H9 (cell line): Measurements from ENCODE around the gene PROSER3. TPM values are rescaled to one million over a fixed set of nuclear protein-coding genes. Genes with fewer than 3 reads are reported as not detected.

Source experiments
- DNase-seq: peaks from one replicate; pipeline ENCODE4 v3.0.0-alpha.2; 2017
- H2AFZ ChIP-seq: one replicate; pipeline ENCODE4 v1.6.1; 2013; ENCODE audit warnings: mild to moderate bottlenecking, low read length, control low read depth, moderate library complexity
- H2AK5ac ChIP-seq: 2 replicates; pipeline ENCODE4 v1.6.1; 2013; ENCODE audit warnings: low read length, control low read depth, mixed read lengths; ENCODE audit not compliant: insufficient read length
- H2BK120ac ChIP-seq: one replicate; pipeline ENCODE4 v1.6.1; 2013; ENCODE audit warnings: low read depth, mild to moderate bottlenecking, low read length, control low read depth, inconsistent platforms; ENCODE audit not compliant: poor library complexity, severe bottlenecking
- H2BK12ac ChIP-seq: 2 replicates; pipeline ENCODE4 v1.6.1; 2013; ENCODE audit warnings: low read length, control low read depth, mixed read lengths, low read depth; ENCODE audit not compliant: insufficient read length
- H2BK15ac ChIP-seq: 2 replicates; pipeline ENCODE4 v1.6.1; 2013; ENCODE audit warnings: low read depth, low read length, control low read depth
- H2BK20ac ChIP-seq: one replicate; pipeline ENCODE4 v1.6.1; 2013; ENCODE audit warnings: low read depth, mild to moderate bottlenecking, low read length, control low read depth, inconsistent platforms; ENCODE audit not compliant: poor library complexity, severe bottlenecking
- H2BK5ac ChIP-seq: 2 replicates; pipeline ENCODE4 v1.6.1; 2013; ENCODE audit warnings: low read length, control low read depth, mixed read lengths; ENCODE audit not compliant: insufficient read length
- H3K14ac ChIP-seq: 2 replicates; pipeline ENCODE4 v1.6.1; 2013; ENCODE audit warnings: low read length, control low read depth; ENCODE audit not compliant: insufficient read depth
- H3K18ac ChIP-seq: 2 replicates; pipeline ENCODE4 v1.6.1; 2013; ENCODE audit warnings: low read depth, mild to moderate bottlenecking, mixed read lengths, low read length, control low read depth; ENCODE audit not compliant: insufficient read length
- H3K23ac ChIP-seq: 2 replicates; pipeline ENCODE4 v1.6.1; 2013; ENCODE audit warnings: low read length, control low read depth, mixed read lengths, low read depth; ENCODE audit not compliant: insufficient read length
- H3K23me2 ChIP-seq: 2 replicates; pipeline ENCODE4 v1.6.1; 2013; ENCODE audit warnings: low read depth, mild to moderate bottlenecking, mixed read lengths, low read length, control low read depth; ENCODE audit not compliant: insufficient read length, poor library complexity, severe bottlenecking
- H3K27ac ChIP-seq: 2 replicates; pipeline ENCODE4 v1.5.1; 2013; ENCODE audit warnings: low read length, control low read depth, mixed read lengths, low read depth; ENCODE audit not compliant: insufficient read length
- H3K27me3 ChIP-seq: 2 replicates; pipeline ENCODE4 v1.6.1; 2013; ENCODE audit warnings: low read length, control low read depth, inconsistent platforms; ENCODE audit not compliant: insufficient read depth
- H3K4ac ChIP-seq: 2 replicates; pipeline ENCODE4 v1.6.1; 2013; ENCODE audit warnings: low read depth, mild to moderate bottlenecking, control low read depth, inconsistent platforms, low read length, moderate library complexity
- H3K4me1 ChIP-seq: 2 replicates; pipeline ENCODE4 v1.6.1; 2013; ENCODE audit warnings: low read length, control low read depth, inconsistent platforms; ENCODE audit not compliant: insufficient read depth
- H3K4me2 ChIP-seq: 2 replicates; pipeline ENCODE4 v1.6.1; 2013; ENCODE audit warnings: low read length, control low read depth, mixed read lengths; ENCODE audit not compliant: insufficient read length, insufficient read depth
- H3K56ac ChIP-seq: 2 replicates; pipeline ENCODE4 v1.6.1; 2013; ENCODE audit warnings: low read depth, mild to moderate bottlenecking, mixed read lengths, low read length, control low read depth; ENCODE audit not compliant: insufficient read length
- H3K79me1 ChIP-seq: 2 replicates; pipeline ENCODE4 v1.6.1; 2013; ENCODE audit warnings: low read depth, mild to moderate bottlenecking, moderate library complexity, low read length, control low read depth, inconsistent platforms; ENCODE audit not compliant: insufficient read depth, poor library complexity, severe bottlenecking
- H3K79me2 ChIP-seq: 2 replicates; pipeline ENCODE4 v1.6.1; 2013; ENCODE audit warnings: low read length, control low read depth, inconsistent platforms; ENCODE audit not compliant: insufficient read depth
- H3K9ac ChIP-seq: 2 replicates; pipeline ENCODE4 v1.6.1; 2013; ENCODE audit warnings: low read length, control low read depth, mixed read lengths; ENCODE audit not compliant: insufficient read length; ENCODE audit errors: extremely low read depth
- H3K9me3 ChIP-seq: one replicate; pipeline ENCODE4 v1.6.1; 2013; ENCODE audit warnings: low read depth, low read length, inconsistent platforms; ENCODE audit not compliant: control insufficient read depth
- H3T11ph ChIP-seq: one replicate; pipeline ENCODE4 v1.6.1; 2013; ENCODE audit warnings: mild to moderate bottlenecking, low read length, control low read depth, inconsistent platforms
- H4K20me1 ChIP-seq: one replicate; pipeline ENCODE4 v1.6.1; 2013; ENCODE audit not compliant: control insufficient read depth, insufficient read length, insufficient read depth
- H4K5ac ChIP-seq: 2 replicates; pipeline ENCODE4 v1.6.1; 2013; ENCODE audit warnings: low read depth, mild to moderate bottlenecking, mixed read lengths, low read length, control low read depth; ENCODE audit not compliant: insufficient read length
- H4K8ac ChIP-seq: replicated peaks from 2 replicates; pipeline ENCODE4 v1.6.1; 2013; ENCODE audit warnings: low read length, control low read depth, mixed read lengths, low read depth; ENCODE audit not compliant: insufficient read length
- H4K91ac ChIP-seq: 2 replicates; pipeline ENCODE4 v1.6.1; 2013; ENCODE audit warnings: low read depth, mild to moderate bottlenecking, moderate library complexity, mixed read lengths, low read length, control low read depth; ENCODE audit not compliant: insufficient read length
- H3K27ac Mint-ChIP-seq, 3 experiments: 2 replicates in 2 of 3; 3 replicates in 1 of 3; pipeline ENCODE4 v1.8.0; 2020 to 2021; ENCODE audit warnings: mixed read lengths in 3 of 3, mild to moderate bottlenecking in 1 of 3, moderate library complexity in 1 of 3
- H3K27me3 Mint-ChIP-seq: 2 replicates; pipeline ENCODE4 v1.8.0; 2021; ENCODE audit warnings: low read depth, mild to moderate bottlenecking, moderate library complexity, mixed read lengths
- H3K36me3 Mint-ChIP-seq, 3 experiments: 2 replicates in 2 of 3; 3 replicates in 1 of 3; pipeline ENCODE4 v1.8.0; 2020 to 2021; ENCODE audit warnings: low read depth in 3 of 3, mixed read lengths in 3 of 3; ENCODE audit not compliant: insufficient read depth in 1 of 3
- H3K4me1 Mint-ChIP-seq, 2 experiments: 2 replicates each; pipeline ENCODE4 v1.8.0; 2020; ENCODE audit warnings: mixed read lengths in 2 of 2
- H3K4me3 Mint-ChIP-seq, 2 experiments: 2 replicates in 1 of 2; 3 replicates in 1 of 2; pipeline ENCODE4 v1.8.0; 2020 to 2021; ENCODE audit warnings: mild to moderate bottlenecking in 2 of 2, mixed read lengths in 2 of 2, moderate library complexity in 1 of 2
- H3K9me3 Mint-ChIP-seq, 2 experiments: 2 replicates in 1 of 2; 3 replicates in 1 of 2; pipeline ENCODE4 v1.8.0; 2020; ENCODE audit warnings: mild to moderate bottlenecking in 2 of 2, mixed read lengths in 2 of 2, moderate library complexity in 1 of 2
- WGBS: extraction: QIAGEN DNeasy Blood & Tissue Kit; methylation state at CpG from one replicate; pipeline ENCODE4 v1.1.7; 2013; ENCODE audit warnings: missing lambda C conversion rate, low lambda C conversion rate, mixed read lengths; ENCODE audit not compliant: insufficient read length; ENCODE audit errors: extremely low coverage; 5-methylcytosine and 5-hydroxymethylcytosine counted together
- total RNA-seq: library from RNA; stranded (reverse); gene quantifications from 2 replicates; pipeline ENCODE4 v1.2.1, GENCODE V29; 2021
- TF ChIP-seq, protein P1 (sequence below): fragments of 200-600 bp; sonication (generic); conservative IDR thresholded peaks from 3 replicates; pipeline ENCODE4 v1.8.0; 2021; ENCODE audit warnings: antibody characterized with exemption, mild to moderate bottlenecking

PROSER3 gene
- total RNA-seq, 1 experiment from 2014 or later, result 29.1 TPM

- Histone ChIP-seq H3K18ac (no peak within 1 kb of the TSS), H2BK15ac (no peak within 1 kb of the TSS), H3K23me2 (peaks cover 16% of the 10 kb centered on the region), H3K79me1 (peaks cover 3% of the 10 kb centered on the region), H3K27ac (no peak within 1 kb of the TSS), H3K4ac (no peak within 1 kb of the TSS), H2AFZ (no peak within 1 kb of the TSS), H2BK5ac (no peak within 1 kb of the TSS), H3K27me3 (no peaks in the 10 kb centered on the region), H3T11ph (no peak within 1 kb of the TSS), H3K23ac (no peak within 1 kb of the TSS), H2BK20ac (no peak within 1 kb of the TSS), H3K79me2 (no peaks in the 10 kb centered on the region), H4K5ac (no peak within 1 kb of the TSS), H3K56ac (no peak within 1 kb of the TSS), H2AK5ac (no peak within 1 kb of the TSS), H3K4me2 (peak within 1 kb of the TSS; percentile 78), H4K20me1 (no peaks in the 10 kb centered on the region), H4K8ac (no peak within 1 kb of the TSS), H2BK12ac (no peak within 1 kb of the TSS), H3K4me1 (peaks cover 4% of the 10 kb centered on the region; the same call in 1 of the 2 replicates), H3K9ac (peak within 1 kb of the TSS; percentile 44), H4K91ac (no peak within 1 kb of the TSS), H2BK120ac (no peak within 1 kb of the TSS), H3K9me3 (no peaks in the 10 kb centered on the region), H3K14ac (no peak within 1 kb of the TSS)
- TF ChIP-seq, protein P1, sequence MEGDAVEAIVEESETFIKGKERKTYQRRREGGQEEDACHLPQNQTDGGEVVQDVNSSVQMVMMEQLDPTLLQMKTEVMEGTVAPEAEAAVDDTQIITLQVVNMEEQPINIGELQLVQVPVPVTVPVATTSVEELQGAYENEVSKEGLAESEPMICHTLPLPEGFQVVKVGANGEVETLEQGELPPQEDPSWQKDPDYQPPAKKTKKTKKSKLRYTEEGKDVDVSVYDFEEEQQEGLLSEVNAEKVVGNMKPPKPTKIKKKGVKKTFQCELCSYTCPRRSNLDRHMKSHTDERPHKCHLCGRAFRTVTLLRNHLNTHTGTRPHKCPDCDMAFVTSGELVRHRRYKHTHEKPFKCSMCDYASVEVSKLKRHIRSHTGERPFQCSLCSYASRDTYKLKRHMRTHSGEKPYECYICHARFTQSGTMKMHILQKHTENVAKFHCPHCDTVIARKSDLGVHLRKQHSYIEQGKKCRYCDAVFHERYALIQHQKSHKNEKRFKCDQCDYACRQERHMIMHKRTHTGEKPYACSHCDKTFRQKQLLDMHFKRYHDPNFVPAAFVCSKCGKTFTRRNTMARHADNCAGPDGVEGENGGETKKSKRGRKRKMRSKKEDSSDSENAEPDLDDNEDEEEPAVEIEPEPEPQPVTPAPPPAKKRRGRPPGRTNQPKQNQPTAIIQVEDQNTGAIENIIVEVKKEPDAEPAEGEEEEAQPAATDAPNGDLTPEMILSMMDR, result no peak
- WGBS, result no CpG with 5 or more reads among the region's 45 CpGs
- H3K9me3 Mint-ChIP-seq, result no peaks in the 10 kb centered on the region
- H3K36me3 Mint-ChIP-seq, result peaks cover 0 to 8% (median 3%) of the 10 kb centered on the region in 3 experiments; a peak in 4 of 7 replicates
- H3K4me1 Mint-ChIP-seq, result peaks cover 20 to 30% of the 10 kb centered on the region in 2 experiments
- peak; percentile 99 for DNase-seq
- peak within 1 kb of the TSS; percentile 94 to 96 for H3K4me3 Mint-ChIP-seq
- H3K27ac Mint-ChIP-seq, result peak within 1 kb of the TSS; percentile 80 to 96 (median 92)
- H3K27me3 Mint-ChIP-seq, result no peaks in the 10 kb centered on the region
Observed at GRCh38 chr19:35748106-35749020, 9.6 kb upstream of the PROSER3 start, which contains the start of gene LIN37. Gene LIN37 (plus strand): TSS chr19:35748576. CDS start chr19:35748725, 149 bp downstream.
